Muscle of leg (tissue), 11 donors: ENCODE data around the gene PIGV. TPM values are rescaled to one million over a fixed set of nuclear protein-coding genes. Genes with fewer than 3 reads are reported as not detected.
A peak's percentile ranks its signal among the peaks of the same experiment; 100 is the strongest.

Source experiments
- DNase-seq: peaks from one replicate; pipeline ENCODE4 v3.0.0; 2013
- H3K27ac ChIP-seq: one replicate; pipeline ENCODE4 v1.5.1; 2013; ENCODE audit warnings: mild to moderate bottlenecking, low read length, control low read depth
- H3K27me3 ChIP-seq: one replicate; pipeline ENCODE4 v1.6.1; 2013; ENCODE audit warnings: low read length; ENCODE audit not compliant: control insufficient read depth, insufficient read depth
- H3K36me3 ChIP-seq: one replicate; pipeline ENCODE4 v1.6.1; 2013; ENCODE audit warnings: low read length; ENCODE audit not compliant: control insufficient read depth, insufficient read depth
- H3K4me1 ChIP-seq: one replicate; pipeline ENCODE4 v1.6.1; 2013; ENCODE audit warnings: low read length; ENCODE audit not compliant: control insufficient read depth, insufficient read depth
- H3K4me3 ChIP-seq: one replicate; pipeline ENCODE4 v1.5.1; 2013; ENCODE audit warnings: low read length, control low read depth
- H3K9me3 ChIP-seq: replicated peaks from 2 replicates; pipeline ENCODE4 v1.6.1; 2013; ENCODE audit warnings: low read depth, low read length; ENCODE audit not compliant: control insufficient read depth
- WGBS: methylation state at CpG from one replicate; pipeline ENCODE4 v1.1.5; 2013; ENCODE audit warnings: missing lambda C conversion rate; ENCODE audit not compliant: insufficient coverage; 5-methylcytosine and 5-hydroxymethylcytosine counted together
- polyA plus RNA-seq, 8 donors: library from polyadenylated mRNA; unstranded; fragments of 120-200 nt; gene quantifications; one replicate each; pipeline versions ENCODE4 v1.2.1 to v1.2.3, GENCODE V29; 2013; ENCODE audit warnings: inconsistent platforms in 1 of 8, low replicate concordance in 1 of 8; ENCODE audit not compliant: insufficient read length in 8 of 8, insufficient read depth in 1 of 8
- total RNA-seq: library from RNA; stranded (reverse); fragments of 120-200 nt; gene quantifications from one replicate; pipeline ENCODE4 v1.2.4, GENCODE V29; 2013

The PIGV gene
- total and polyA plus RNA-seq, 9 donors = 6.1 to 9.9 (median 6.8) TPM

DNA sequence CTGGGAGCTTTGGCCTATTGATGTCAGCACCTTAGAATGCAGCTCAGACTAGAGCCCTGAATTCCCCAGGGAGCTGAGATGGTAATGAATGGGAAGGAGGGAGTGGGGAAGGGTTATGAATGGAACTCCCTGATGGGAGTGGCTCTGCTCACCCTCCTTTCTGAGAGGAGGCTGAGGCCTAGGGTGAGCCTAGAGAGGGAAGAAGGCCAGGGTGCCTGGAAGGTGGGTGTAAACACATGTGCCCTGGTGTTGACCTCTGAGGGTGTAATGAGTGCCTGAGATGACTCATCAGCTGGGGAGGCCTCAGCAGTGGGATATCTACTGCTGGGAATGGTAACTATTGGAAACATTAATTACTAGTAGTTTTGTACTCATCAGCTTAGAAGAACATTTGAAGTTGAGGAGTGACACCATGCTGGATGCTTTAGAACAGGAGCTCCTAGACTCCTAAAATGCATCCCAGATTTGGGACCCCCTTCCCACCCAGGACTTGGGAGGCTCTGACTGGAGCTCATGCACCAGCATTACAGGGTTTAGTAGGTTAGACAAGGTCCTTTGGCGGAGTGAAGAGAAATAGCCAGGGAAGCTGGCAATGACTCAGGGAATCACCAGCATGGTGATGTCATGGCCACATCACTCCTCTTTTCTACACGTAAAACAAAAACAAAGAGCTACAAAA is 16.0 kb upstream of the PIGV start:
- WGBS = no CpG with 5 or more reads among the region's 2 CpGs
- DNase-seq = peak; percentile 43
- H3K4me1 ChIP-seq = peaks cover 21% of the 10 kb centered on the region

DNA sequence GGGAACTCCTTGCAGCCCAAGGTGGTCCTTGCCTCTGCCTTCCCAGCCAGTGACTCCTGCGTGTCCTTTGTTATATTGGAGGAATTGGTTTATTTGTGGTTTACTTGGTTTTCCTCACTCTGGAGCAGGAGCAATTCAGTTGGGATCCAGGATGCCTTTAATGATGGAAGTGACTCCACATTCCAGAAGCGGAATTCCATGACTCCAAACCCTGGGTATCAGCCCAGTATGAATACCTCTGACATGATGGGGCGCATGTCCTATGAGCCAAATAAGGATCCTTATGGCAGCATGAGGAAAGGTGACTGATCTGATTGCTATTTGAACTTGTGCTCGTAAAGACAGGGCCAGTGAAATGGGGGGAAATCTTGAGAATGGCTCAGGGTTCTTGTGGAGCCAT is 15.1 kb upstream of the PIGV start:
- no peaks in the 10 kb centered on the region for H3K9me3 ChIP-seq
- no peak overlapping the region for H3K4me3 ChIP-seq
- DNase-seq = no peak
- H3K27me3 ChIP-seq = no peaks in the 10 kb centered on the region
- no peak overlapping the region for H3K27ac ChIP-seq
- peaks cover 19% of the 10 kb centered on the region for H3K4me1 ChIP-seq
- 93% methylated on average over 3 of the region's 4 CpGs for WGBS
- peaks cover 92% of the 10 kb centered on the region for H3K36me3 ChIP-seq

More for the DNA sequence above, 16.0 kb upstream of the PIGV start:
- Histone ChIP-seq H3K4me3 (no peak overlapping the region), H3K9me3 (no peaks in the 10 kb centered on the region), H3K27me3 (no peaks in the 10 kb centered on the region), H3K36me3 (peaks cover 92% of the 10 kb centered on the region), H3K27ac (no peak overlapping the region)

DNA sequence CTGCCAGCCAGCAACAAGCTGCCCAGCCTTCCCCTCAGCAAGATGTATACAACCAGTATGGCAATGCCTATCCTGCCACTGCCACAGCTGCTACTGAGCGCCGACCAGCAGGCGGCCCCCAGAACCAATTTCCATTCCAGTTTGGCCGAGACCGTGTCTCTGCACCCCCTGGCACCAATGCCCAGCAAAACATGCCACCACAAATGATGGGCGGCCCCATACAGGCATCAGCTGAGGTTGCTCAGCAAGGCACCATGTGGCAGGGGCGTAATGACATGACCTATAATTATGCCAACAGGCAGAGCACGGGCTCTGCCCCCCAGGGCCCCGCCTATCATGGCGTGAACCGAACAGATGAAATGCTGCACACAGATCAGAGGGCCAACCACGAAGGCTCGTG is 13.3 kb upstream of the PIGV start:
- Histone ChIP-seq H3K36me3 (peaks cover 94% of the 10 kb centered on the region), H3K4me1 (peaks cover 6% of the 10 kb centered on the region)

DNA sequence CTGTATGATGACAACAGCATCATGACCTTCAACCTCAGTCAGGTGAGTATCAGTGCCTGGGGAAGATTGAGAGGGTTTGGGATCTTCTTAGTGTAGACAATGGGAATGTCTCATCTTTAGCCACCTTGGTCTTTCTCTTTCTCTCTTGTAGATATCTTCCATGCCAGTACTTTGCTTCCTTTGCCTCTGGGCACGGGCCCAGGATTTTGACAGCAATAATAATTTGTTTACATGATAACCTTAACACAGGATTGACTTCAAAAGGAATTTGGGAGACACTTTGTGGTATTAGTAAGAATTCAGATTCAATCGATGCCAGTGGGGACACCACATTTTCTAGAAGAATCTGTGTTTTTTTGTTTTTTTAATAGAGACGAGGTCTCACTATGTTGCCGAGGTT is 12.1 kb upstream of the PIGV start:
- WGBS = 79% methylated on average over 3 of the region's 4 CpGs
- peaks cover 95% of the 10 kb centered on the region for H3K36me3 ChIP-seq
- H3K27ac ChIP-seq = no peak overlapping the region
- no peak overlapping the region for H3K4me3 ChIP-seq
- H3K9me3 ChIP-seq = no peaks in the 10 kb centered on the region
- H3K4me1 ChIP-seq = peaks cover 6% of the 10 kb centered on the region
- no peak for DNase-seq
- no peaks in the 10 kb centered on the region for H3K27me3 ChIP-seq

More for the DNA sequence above, 13.3 kb upstream of the PIGV start:
- Histone ChIP-seq H3K27ac (no peak overlapping the region), H3K27me3 (no peaks in the 10 kb centered on the region), H3K9me3 (no peaks in the 10 kb centered on the region), H3K4me3 (no peak overlapping the region)
- WGBS = 96% methylated on average over 8 of the region's 13 CpGs
- no peak for DNase-seq

DNA sequence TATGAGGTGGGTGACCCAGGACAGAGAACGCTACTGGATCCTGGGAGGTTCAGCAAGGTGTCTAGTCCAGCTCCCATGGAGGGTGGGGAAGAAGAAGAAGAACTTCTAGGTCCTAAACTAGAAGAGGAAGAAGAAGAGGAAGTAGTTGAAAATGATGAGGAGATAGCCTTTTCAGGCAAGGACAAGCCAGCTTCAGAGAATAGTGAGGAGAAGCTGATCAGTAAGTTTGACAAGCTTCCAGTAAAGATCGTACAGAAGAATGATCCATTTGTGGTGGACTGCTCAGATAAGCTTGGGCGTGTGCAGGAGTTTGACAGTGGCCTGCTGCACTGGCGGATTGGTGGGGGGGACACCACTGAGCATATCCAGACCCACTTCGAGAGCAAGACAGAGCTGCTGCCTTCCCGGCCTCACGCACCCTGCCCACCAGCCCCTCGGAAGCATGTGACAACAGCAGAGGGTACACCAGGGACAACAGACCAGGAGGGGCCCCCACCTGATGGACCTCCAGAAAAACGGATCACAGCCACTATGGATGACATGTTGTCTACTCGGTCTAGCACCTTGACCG is 8.6 kb upstream of the PIGV start:
- H3K27me3 ChIP-seq = no peaks in the 10 kb centered on the region
- H3K27ac ChIP-seq = no peak overlapping the region
- peaks cover 5% of the 10 kb centered on the region for H3K4me1 ChIP-seq
- no peak for DNase-seq
- H3K4me3 ChIP-seq = no peak overlapping the region
- WGBS = 86% methylated on average over 11 of the region's 11 CpGs
- H3K9me3 ChIP-seq = no peaks in the 10 kb centered on the region
- H3K36me3 ChIP-seq = peaks cover 72% of the 10 kb centered on the region

DNA sequence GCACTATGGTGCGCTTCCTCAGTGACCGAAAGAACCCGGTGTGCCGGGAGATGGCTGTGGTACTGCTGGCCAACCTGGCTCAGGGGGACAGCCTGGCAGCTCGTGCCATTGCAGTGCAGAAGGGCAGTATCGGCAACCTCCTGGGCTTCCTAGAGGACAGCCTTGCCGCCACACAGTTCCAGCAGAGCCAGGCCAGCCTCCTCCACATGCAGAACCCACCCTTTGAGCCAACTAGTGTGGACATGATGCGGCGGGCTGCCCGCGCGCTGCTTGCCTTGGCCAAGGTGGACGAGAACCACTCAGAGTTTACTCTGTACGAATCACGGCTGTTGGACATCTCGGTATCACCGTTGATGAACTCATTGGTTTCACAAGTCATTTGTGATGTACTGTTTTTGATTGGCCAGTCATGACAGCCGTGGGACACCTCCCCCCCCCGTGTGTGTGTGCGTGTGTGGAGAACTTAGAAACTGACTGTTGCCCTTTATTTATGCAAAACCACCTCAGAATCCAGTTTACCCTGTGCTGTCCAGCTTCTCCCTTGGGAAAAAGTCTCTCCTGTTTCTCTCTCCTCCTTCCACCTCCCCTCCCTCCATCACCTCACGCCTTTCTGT is 7.3 kb upstream of the PIGV start:
- 90% methylated on average over 18 of the region's 21 CpGs for WGBS
- DNase-seq = no peak
- no peak overlapping the region for H3K4me3 ChIP-seq
- H3K27ac ChIP-seq = no peak overlapping the region
- peaks cover 13% of the 10 kb centered on the region for H3K4me1 ChIP-seq
- no peaks in the 10 kb centered on the region for H3K27me3 ChIP-seq
- H3K9me3 ChIP-seq = no peaks in the 10 kb centered on the region
- H3K36me3 ChIP-seq = peaks cover 61% of the 10 kb centered on the region

DNA sequence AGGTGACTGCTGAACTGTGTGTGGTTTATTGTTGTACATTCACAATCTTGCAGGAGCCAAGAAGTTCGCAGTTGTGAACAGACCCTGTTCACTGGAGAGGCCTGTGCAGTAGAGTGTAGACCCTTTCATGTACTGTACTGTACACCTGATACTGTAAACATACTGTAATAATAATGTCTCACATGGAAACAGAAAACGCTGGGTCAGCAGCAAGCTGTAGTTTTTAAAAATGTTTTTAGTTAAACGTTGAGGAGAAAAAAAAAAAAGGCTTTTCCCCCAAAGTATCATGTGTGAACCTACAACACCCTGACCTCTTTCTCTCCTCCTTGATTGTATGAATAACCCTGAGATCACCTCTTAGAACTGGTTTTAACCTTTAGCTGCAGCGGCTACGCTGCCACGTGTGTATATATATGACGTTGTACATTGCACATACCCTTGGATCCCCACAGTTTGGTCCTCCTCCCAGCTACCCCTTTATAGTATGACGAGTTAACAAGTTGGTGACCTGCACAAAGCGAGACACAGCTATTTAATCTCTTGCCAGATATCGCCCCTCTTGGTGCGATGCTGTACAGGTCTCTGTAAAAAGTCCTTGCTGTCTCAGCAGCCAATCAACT is 6.4 kb upstream of the PIGV start:
- no peak overlapping the region for H3K4me3 ChIP-seq
- H3K36me3 ChIP-seq = peaks cover 54% of the 10 kb centered on the region
- WGBS = 83% methylated on average over 1 of the region's 11 CpGs
- no peaks in the 10 kb centered on the region for H3K27me3 ChIP-seq
- DNase-seq = no peak
- peaks cover 21% of the 10 kb centered on the region for H3K4me1 ChIP-seq
- H3K9me3 ChIP-seq = no peaks in the 10 kb centered on the region
- H3K27ac ChIP-seq = no peak overlapping the region

DNA sequence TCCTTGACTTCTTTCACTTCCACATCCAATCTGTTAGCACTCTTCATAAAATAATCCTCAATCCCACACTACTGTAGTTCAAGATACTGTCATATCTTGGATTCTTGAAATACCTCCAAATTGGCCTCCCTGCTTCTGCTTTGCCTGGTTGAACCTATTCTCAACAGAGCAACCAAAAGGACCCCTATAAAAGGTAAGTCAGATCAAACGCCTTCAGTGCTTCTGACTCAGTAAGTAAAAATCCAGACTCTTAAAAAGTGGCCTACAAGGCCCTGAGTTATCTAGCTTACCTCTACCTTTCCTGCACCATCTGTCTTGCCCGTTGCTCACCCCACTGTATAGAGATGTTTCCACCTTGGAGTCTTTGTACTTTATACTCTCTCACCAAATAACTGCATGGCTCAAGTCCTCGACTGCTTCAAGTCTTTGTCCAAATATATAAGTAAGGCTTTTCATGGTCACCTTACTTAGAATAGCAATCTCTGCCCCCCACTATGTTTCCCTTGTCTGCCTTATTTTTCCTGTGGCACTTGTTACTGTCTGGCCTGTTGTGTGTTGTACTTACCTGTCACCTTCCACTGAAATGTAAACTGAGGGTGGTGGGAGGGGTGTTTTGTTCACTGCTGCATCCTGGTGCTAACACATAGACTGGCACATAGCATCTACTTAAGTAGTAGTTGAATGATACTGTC is 5.1 kb upstream of the PIGV start:
- no CpG with 5 or more reads among the region's 3 CpGs for WGBS
- H3K27ac ChIP-seq = no peak overlapping the region
- no peaks in the 10 kb centered on the region for H3K27me3 ChIP-seq
- H3K36me3 ChIP-seq = peaks cover 42% of the 10 kb centered on the region
- no peak for DNase-seq
- peaks cover 33% of the 10 kb centered on the region for H3K4me1 ChIP-seq
- no peak overlapping the region for H3K4me3 ChIP-seq
- no peaks in the 10 kb centered on the region for H3K9me3 ChIP-seq

DNA sequence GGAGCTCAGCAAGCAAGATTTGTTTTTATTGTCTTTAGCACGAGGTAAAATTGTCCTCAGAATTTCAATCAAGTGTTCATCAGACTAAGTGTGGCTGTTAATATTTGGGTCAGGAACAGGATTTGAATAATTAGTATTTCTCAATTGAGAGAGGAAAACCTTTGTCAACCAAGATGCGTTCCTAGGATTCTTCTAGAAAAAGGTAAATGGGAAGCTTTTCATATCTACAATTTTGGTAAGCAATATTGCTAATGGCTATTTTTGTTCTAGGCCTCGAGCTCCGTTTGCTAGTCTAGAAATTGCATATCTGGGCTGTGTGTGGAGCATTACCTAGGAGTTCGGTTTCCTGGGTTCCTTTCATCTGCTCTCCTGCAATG is 4.1 kb upstream of the PIGV start:
- no peak for DNase-seq
- Histone ChIP-seq H3K27ac (no peak overlapping the region), H3K36me3 (peaks cover 34% of the 10 kb centered on the region), H3K4me3 (no peak overlapping the region), H3K4me1 (peaks cover 38% of the 10 kb centered on the region), H3K27me3 (no peaks in the 10 kb centered on the region), H3K9me3 (no peaks in the 10 kb centered on the region)
- WGBS = 100% methylated on average over 1 of the region's 5 CpGs
